Smooth muscle cell of the umbilical artery (primary cell): ENCODE measurements around the gene RPTOR. TPM values are rescaled to one million over a fixed set of nuclear protein-coding genes. Genes with fewer than 3 reads are reported as not detected.

ENCODE experiments used
- total RNA-seq: library from RNA; depleted of rRNA; stranded (reverse); fragments of >200 nt; gene quantifications from 2 replicates; pipeline ENCODE4 v1.2.3, GENCODE V29; 2014

Gene RPTOR
- total RNA-seq: 24.6 and 45.2 TPM in 2 replicates

GRCh38 chr17:80544655-80545498 is at the start of gene RPTOR:
Gene RPTOR (plus strand): TSS chr17:80544838. CDS start chr17:80545630, 792 bp downstream.

GRCh38 chr17:80991645-80992076 is 447.0 kb downstream of the RPTOR start, which contains the start of gene CHMP6:
Gene CHMP6 (plus strand): TSS chr17:80991841. CDS start chr17:80991919, 78 bp downstream.

Other genes with a start within 250 kb of the RPTOR start
- 24.7 and 25.2 TPM in 2 replicates for gene ENDOV, start 129.7 kb upstream of the RPTOR start, total RNA-seq
- 0.65 and 10.4 TPM in 2 replicates for gene NPTX1, start 68.2 kb upstream of the RPTOR start, total RNA-seq